Dedifferentiated amniotic fluid mesenchymal stem cell (primary cell): ENCODE data around the gene ASPHD2.

Experiments
- DNase-seq: peaks from one replicate; pipeline ENCODE4 v3.0.0-alpha.2; 2016; ENCODE audit errors: extremely low spot score

ASPHD2 gene

DNA sequence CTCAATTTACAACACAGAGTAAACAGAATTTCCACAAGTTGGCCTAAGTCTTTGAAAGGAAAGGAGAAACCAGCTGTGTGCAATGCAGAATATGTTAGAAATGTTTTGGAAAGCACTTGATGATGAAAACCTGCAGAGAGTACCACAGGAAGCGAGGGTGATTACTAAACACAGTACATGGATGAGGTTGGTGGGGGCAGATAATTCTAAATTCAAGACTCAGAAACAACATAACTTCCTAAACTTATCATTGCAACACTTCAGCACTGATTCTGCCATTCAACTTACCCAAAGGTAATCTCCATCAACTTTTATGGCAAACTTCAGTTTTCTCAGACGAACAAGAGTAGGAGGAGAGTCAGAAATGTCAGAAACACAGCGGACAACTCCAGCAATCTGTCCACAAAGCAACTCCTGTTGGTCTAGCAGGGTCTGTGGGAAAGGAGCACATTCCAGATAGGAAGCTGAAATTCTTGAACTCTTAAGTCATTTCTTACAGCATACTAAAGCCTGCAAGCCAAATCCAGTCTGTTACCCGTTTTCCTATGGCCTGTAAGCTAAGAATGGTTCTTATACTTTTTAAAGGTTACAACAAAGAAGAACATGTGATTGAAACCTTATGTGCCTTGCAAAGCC, 47.8 kb downstream of the ASPHD2 start:
- no peak for DNase-seq

DNA sequence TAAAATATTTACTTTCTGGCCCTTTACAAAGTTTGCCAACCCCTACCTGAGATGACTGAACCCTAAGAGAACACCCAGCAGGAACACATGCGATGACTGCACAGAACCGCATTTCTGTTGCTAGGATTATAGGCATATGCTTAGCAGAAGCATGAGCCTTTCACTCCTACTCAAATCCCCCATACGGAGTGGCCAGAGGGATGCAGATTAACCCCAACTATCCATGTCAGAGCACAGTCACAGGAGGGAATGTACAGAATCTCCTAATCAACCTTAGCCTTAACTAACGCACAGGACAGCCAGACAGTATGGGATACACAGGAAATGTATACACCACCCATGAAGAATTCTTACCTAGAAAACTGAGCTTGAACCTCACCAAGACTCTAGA, 48.3 kb downstream of the ASPHD2 start:
- DNase-seq: no peak

DNA sequence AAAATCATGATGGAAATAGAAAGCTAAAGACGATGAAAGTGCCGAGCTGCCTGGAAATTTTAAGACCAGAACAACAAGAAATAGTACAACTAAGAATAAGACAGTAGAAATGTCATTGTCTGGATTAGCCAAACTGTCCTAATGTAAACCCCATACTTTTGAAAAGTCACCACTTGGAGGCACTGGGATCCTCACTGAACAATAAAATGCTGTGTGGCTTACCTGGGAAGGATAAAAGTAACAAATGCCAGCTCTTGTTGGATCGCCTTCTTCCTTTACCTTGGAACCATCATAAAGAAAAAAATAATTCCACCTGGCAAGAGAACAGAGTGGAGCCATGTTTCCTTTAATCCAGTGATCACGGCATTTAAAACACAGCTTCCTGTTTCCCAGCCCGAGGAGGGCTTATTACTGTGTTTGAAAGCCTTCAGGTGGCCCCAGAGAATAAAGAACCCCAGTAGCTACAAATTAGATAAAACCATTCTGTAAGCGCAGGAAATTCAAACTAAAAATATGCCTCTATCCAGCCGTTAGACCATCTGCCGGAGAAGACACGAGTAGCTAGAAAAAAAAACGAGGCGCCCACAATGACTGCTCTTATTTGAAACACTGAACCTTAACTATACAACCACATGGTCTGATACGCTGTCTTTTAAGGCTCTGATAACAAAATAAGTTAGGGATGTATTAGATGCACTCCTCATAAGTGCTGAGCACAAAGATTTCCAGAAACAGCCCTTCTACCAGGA, 50.2 kb downstream of the ASPHD2 start:
- no peak for DNase-seq

DNA sequence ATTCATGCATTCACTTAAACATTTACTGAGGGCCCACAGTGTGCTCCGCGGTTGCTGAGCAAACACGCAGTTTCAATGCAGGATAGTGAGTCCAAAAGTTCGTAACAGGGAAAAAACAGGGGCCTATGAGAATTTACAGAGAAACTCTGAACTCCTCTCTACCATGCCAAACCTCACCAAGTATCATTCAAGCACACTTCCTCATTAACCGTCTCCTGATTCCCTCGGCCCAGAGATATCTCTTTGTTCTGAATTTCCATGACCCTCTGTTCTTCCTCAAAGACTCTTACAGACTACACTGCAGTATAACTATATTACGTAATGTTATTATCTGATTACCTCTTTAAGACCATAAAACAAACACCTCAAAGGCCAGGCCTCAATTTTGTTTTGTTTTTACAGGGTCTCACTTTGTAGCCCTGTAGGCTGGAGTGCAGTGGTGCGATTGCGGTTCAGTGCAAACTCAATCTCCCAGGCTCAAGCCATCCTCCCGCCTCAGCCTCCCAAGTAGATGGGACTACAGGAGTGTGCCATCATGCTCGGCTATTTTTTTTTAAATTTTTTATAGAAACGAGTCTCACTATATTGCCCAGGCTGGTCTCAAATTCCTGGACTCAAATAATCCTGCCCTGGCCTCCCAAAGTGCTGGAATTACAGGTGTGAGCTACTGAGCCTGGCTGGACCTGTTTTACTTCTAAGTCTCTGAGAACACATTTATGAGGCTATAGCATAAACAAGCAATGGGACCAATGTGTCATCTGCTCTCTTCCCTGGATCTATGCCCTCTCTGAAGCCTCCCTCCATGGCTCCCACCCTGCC, 50.9 kb downstream of the ASPHD2 start:
- no peak for DNase-seq

DNA sequence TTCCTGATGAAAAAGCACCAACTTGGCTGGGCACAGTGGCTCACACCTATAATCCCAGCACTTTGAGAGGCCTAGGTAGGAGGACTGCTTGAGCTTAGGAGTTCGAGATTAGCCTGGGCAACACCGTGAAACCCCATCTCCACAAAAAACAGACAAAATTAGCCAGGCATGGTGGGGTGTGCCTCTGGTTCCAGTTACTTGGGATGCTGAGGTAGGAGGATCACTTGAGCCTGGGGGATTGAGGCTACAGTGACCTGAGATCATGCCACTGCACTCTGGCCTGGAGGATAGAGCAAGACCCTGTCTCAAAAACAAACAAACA, 51.5 kb downstream of the ASPHD2 start:
- DNase-seq: no peak

DNA sequence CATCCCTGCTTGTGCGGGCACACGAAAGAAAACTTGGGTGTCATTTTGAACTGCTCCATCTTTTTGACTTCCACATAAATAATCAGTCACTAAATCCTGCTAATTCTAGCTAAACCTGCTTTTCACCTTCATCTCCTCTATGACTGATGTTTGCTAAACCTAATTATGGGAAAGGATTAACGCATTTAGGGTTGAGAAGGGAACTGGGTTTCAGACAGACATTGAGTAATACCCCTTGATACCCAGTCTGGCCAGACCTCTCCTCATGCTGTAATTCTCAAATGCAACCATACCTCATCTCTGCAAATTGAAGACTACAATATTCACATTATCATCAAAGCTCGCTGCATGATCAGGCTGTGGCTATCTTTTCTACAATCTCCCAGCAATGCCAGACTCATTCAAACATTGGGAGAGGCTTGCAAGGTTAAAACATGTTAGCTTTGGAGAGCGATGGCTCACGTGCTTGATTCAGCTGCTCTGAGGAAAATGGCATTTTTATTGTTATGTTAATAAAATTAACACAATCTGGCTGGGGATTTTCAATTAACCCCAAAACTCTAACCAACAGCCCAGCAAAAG, 52.1 kb downstream of the ASPHD2 start:
- DNase-seq: no peak

DNA sequence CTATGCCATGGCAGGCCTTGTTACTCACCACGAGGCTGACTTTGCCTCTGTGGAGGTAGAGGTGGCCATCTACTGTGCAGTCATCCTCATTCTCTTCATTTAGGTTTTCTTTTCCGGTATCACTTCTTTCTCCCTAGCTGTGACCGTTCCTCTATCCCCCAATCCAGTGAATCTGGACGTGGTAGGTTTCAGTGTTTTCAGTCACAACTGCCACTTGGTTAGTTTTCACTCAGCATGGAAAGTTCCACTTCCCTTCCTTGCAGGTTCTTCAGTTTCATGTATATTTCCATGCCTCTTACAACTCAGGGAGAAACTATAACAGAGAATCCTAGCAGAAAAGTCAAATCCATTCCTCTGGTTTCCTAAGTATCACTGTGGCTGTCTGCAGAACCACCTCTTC, 52.6 kb downstream of the ASPHD2 start:
- DNase-seq: no peak

DNA sequence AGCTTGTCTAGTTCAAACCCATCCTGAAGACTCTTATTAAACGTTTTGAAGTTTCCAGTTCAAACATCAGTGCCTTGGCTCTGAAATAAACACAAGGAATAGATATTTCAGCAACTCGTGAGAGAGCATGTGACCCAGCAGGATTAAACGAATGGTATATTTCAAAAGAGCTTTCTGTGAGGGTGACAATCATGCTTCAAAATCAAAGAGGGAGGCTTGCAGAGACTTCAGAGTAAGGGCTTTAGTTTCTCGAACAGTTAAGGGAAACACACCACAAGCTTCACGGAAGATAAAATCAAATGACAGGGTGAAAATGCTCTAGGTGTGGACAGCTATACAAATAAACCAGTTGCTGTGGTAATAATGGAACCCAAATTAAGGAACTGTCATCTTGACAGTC, 53.1 kb downstream of the ASPHD2 start:
- no peak for DNase-seq

DNA sequence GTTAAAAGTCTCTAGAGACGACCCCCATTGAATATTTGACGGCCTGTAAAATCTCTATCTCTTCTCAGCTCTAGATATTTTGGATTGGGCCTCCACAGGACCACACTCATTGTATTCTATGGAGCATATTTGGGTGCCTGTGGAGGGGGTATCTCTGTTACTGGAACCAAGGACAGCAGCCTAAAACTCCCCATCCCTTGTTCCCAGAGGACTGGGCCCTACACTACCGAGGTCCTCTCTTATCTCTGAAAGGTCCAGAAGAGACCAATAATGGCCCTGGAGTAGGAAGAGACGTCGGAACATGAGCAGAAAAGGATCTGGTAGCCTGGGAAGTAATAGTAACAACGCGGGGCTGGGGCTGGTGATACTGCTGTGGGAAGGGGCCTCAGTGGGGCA, 54.0 kb downstream of the ASPHD2 start:
- DNase-seq: no peak

DNA sequence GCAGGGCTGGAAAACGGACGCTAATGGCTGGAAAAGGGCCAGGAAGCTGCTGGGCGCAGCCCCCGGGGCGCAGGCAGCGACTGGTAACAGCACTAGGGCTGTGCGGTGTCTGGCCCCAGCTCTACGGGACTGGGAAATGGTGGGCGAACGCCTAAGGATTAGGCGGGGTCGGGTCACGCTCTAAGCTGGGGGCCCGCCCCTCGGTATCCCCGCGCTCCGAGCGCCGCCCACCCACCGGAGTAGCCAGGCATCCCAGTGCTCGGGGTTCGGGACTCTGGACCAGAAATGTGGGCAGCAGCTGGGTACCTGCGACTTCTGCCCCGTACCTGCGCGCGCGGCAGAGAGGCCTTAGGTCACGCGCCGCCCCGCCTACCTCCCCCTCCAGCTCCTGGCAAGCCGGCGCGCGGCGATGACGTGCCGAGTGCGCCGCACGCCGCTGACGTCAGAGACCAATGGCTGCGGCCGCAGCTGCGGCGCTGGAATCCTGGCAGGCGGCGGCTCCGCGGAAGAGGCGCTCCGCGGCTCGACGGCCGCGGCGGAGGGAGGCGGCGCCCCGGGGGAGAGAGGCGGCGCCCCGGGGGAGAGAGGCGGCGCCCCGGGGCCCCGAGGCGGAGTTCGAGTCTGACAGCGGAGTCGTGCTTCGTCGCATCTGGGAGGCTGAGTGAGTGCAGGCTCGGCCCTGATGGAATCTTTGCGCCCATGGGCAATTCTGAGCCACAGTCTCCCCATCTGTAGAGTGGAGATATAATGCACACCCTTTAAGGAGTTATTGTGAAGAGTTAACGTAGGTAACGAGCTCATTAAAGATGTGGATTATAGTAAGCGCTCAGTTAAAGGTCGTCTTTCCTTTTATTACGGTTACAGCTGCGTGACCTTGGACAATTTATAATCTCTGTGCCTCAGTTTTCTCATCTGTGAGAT, 54.6 kb downstream of the ASPHD2 start, which contains the start of the genes HPS4 and SRRD:
Gene HPS4, minus strand, starts transcription at position 345 of the 921 bp plus-strand sequence. CDS start 2,021 bp downstream, outside the sequence.
Gene SRRD, plus strand, starts transcription at position 439 of the 921 bp plus-strand sequence. Its CDS starts 14 bp downstream, at position 453.
- DNase-seq: peak; percentile 78

DNA sequence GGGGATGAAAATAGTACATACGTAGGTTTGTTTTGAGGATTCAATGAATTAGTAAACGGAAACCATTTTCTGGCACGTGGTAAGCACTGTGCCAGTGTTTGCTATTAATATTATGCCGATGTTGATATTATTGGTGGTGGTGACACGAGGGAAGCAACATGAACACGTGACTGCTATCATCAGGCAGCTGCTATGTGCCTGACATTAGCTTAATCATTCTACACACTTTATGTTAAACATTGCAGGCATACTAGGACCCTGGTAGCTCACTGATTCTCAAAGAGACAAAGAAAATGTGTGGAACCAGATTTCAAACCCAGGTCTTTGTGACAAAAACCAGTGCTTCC, 55.3 kb downstream of the ASPHD2 start:
- no peak for DNase-seq

DNA sequence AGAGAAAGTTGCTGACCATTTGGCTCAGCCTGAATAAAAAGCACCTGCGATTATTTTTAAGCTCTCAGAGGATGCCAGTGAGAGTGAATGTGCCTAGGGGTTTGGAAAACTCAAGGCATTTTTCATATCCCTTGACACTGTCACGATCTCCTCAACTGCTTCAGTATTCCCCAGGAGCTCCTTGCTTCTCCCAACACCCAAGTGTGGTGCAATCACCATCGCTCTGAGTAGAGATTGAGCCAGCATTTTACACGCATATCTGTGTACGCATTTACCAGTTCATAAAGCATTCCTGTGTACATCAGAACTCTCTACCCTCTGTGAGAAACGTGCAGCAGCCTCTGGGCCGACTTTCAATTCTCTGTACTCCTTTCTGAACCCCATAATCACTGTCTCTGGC, 56.0 kb downstream of the ASPHD2 start:
- no peak for DNase-seq

DNA sequence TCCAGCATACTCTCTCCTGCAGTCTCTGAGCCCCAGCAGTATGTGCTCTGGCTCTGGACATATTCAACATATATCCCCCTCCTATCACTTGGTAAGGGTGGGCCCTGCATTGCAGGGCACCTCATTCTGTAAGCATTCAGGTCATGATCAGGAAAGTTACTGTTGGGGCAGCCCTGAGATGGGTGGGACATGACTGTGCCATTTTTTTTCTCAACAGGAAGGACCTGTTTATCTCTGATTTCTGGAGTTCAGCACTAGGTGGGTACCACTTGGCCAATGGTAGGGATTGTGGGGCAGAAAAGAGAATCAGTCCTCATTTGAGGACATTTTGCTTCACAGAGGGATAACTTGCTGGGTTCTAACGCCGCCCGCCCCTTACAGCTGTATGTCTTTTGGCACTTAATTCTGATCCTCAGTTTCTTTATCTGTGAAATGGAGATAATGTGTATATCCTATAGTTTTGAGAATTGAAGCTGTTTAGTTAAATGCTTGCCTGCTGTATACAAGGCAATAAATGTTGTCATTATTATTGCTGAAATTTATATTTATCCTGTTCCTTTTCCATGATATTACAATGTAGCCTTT, 56.8 kb downstream of the ASPHD2 start:
- no peak for DNase-seq

DNA sequence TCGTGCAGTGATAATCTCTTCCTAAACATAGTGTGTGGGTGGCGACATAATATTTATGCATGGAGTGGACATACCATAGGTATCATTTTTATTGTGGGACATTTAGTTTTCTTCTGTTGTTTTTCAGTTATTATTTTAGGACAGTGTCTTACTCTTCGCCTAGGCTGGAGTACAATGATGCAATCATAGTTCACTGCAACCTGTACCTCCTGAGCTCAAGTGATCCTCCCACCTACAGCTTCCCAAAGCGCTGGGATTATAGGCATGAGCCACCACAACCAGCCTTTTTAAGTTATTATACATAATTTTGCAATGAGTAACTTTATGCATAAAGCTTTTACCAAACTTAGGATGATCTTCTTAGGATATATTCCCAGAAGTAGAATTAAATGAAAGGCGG, 57.3 kb downstream of the ASPHD2 start:
- DNase-seq: no peak

DNA sequence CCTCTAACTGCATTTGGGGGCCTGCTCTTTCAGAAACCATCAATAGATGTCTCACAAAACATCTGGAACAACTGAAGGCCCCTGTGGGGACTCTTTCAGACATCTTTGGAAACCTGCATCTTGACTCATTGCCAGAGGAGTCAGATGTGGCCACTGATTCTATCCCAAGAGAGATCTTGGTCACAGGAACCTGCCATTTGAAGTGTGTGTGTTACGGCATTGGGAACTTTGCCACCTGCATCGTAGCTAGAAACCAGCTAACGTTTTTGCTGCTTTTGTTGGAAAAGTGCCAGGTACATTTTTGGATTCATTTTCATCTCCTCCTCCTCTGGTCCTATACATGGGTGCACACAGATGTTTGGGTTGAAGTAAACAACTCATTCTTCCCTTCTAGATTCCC, 58.9 kb downstream of the ASPHD2 start:
- no peak for DNase-seq

DNA sequence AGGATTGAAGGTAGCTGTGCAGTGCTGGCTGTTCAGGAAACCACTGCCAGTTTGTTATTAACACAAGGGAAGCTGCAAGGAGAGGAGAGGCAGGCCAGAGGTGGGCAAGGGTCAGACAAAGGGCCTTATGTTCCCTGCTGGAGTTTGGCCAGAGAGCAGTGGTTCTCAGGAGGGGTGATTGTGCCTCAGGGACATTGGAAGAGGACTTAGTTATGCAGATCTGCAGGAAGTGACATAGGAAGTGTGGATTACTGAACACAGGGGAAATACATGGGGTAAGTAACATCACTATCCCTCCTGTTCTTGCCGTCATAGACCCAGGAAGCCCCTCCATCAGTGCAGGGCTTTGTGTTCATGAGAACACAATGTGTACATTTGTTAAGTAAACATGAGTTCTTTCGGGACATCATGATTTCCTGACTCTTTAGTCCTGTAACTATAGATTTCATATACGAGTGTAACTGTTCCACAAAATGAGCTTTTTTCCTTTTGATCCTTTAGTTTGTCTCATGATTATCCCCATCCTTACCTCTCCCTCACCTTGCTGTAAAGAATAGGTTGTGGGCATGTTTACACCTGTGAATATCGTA, 60.5 kb downstream of the ASPHD2 start:
- DNase-seq: no peak

DNA sequence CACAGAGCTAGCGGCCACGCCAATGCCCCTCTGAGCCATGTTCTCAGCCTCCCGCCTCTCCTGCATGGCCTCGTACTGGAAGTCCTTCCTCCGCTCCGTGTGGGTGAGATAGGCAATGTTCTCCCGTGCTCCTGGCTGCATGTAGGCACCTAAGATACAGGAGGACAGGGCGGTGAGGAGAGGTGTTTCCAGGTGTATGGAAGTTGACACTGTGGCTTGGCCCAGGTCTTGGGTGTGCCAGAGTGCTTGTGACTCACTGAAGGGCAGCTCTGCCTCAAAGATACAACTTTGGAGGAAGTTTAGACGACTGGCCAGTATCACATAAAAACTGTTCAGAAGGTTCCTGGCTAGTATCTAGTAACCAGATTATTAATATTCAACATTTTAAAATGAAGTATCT, 63.2 kb downstream of the ASPHD2 start:
- no peak for DNase-seq

DNA sequence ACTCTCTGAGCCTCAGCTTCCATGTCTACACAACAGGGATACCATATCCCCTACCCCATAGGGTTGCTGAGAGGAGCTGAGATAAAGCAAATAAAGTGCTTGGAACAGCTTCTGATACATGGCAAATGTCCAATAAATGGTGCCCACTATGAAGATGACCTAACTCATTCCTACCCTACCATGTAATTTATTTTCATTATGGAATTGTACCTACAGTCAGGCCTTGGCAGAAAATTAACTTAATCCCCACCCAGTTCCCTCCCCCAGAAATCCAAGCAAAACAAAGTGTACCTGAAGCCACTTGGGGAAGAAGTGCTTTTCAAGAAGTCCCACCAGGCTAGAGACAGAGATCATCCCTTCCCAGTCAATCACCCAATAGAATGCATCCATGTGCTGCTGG, 65.4 kb downstream of the ASPHD2 start:
- DNase-seq: no peak
